ENCODE data around the gene PDGFC.

PDGFC gene

DNA sequence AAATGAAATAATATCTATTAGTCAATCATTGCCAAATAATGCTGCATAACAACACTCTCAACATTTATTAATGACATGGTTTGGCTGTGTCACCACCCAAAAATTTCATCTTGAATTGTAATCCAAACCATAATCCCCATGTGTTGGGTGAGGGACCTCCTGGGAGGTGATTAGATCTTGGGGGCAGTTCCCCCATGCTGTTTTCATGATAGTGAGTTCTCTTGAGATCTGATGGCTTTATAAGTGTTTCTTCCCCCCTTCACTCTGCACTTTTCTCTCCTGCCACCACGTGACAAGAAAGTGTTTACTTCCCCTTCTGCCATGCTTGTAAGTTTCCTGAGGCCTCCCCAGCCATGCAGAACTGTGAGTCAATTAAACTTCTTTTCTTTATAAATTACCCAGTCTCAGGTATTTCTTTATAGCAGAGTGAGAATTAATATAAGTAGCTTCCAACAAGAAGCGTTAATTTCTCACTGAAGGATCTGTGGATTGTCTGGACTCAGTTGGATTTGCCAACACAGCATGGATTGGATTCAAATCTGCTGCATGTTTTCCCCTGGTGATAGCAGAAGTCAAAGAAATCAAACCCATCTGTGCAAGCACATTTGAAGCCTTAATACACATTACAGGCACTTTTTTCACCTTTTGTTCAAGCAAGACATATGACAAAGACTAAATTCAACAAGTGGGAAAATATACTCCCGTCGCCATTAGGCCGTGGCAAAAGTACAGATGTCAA lies 216.6 kb downstream of the PDGFC start:
- DNase-seq (ENCODE audit: low read depth in 1 of 2, low spot score in 1 of 2) = no peak

GRCh38 chr4:156751486-156751885 lies 220.1 kb downstream of the PDGFC start:
- no peak for DNase-seq (ENCODE audit: low read depth in 1 of 2, low spot score in 1 of 2)

GRCh38 chr4:156749426-156750403 lies 221.9 kb downstream of the PDGFC start:
- no peak for DNase-seq (ENCODE audit: low read depth in 1 of 2, low spot score in 1 of 2)

DNA sequence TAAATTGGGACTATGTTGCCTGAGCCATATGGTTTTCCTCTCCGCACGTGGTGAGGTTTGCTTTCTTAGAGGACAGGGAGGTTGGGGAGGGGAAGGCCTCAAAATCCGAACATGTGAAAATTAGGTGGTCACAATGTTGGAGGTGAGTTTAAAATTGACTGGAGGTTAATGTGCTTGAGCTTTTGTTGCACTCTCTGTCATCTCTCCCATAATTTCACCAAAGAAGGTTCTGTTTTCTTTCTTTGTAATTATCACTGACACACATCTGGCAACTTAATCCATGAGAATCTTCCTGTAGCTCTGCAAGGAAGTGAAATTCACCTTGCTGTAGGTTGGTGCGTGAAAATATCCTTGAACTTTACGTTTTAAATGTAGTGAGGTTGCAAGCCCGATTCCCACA lies 225.5 kb downstream of the PDGFC start:
- no peak for DNase-seq (ENCODE audit: low read depth in 1 of 2, low spot score in 1 of 2)

DNA sequence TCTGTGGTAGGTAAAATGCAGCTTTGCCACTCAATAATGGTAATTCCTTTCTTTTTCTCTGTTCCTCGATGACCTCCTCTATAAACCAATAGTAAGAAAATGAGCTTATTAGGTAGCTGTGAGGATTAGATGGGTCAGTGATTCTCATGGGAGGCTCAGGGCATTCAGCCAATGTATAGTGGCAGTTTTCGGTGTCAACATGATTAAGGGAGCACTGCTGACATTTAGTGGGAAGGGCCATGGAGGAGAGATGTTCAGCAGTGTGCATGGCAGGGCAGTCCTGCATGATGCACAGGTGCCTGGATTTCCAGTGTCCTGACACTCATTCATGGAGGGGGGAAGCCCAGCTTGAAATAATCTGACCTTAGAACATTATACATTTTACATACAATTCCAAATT lies 232.8 kb downstream of the PDGFC start:
- DNase-seq (ENCODE audit: low read depth in 1 of 2, low spot score in 1 of 2) = no peak

DNA sequence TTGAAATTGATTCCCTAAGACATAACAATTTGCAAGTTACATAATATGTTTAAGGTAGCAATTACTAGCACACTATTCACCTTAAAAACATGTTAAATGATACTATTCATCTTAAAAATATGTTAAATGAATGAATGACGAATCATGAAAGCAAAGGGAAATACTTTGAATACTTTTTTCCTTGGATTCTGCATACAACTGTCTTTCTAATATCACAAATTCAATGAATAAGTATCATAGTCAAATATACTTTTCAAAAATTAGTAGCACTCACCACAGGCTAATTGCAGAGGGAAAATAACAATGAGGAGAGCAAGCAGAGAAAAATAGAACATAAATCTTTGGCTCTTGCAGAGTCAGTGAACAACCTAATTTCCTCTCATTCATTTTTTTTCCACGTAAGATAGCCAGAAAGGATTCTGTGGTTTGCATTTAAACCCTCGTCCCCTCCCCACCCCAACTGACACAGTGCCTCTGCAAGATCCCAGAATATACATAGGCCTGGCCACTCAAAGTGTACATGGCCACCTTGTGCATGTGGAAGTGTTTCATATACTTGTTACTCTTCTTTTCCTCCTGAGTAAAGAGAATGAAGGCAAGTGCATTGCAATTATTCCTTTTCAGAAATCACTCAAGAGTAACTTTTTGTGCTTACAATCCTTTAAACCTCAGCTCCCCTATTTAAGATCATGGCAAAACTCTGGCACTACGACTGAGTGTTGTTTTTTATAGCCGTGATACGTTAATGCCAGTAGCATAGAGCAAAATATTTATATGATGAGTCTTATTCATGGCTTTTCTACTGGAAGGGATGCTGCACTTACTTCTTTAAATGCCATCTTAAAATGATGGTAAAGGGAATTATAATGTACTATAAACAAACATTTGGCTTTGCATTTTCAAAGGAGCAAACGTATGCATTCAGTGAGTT lies 236.4 kb downstream of the PDGFC start:
- DNase-seq (ENCODE audit: low read depth in 1 of 2, low spot score in 1 of 2) = no peak

DNA sequence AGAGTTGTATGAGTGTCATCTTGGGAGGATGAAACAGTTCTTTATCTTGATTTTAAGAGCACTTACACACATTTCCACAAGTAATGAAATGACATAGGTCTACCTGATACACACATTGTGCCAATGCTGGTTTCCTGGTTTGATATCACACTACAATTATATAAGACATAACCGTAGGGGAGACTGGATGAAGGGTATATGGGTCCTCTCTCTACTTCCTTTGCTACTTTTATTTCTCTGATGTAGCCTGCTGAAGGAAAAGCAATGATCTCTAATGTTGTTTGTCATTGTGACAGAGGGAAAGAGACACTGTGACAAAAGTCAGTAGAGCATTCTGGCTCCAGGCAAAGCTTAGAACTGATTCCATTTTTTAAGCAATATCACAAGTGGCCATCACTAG lies 238.0 kb downstream of the PDGFC start:
- no peak for DNase-seq (ENCODE audit: low read depth in 1 of 2, low spot score in 1 of 2)

GRCh38 chr4:156732634-156733033 lies 239.0 kb downstream of the PDGFC start:
- no peak for DNase-seq (ENCODE audit: low read depth in 1 of 2, low spot score in 1 of 2)

GRCh38 chr4:156729416-156729815 lies 242.2 kb downstream of the PDGFC start:
- DNase-seq (ENCODE audit: low read depth in 1 of 2, low spot score in 1 of 2) = no peak

DNA sequence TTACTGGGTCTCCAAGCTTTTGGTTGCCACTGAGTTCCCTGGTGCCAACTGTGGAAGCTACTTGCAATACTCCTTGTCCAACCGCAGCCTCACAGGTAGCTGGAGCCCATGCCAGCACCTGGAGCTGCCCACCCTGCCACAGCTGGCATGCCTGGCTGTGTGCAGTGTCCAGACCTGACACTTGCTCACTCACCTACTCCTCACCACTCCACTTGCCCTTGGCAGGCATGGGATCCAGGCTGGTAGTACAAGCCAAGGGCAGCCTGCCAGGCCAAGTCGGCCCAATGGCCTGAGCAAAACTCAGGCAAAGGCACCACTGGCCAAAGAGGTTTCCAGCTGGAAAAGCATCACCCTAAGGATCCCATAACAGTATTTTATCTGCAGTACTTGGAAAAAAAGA lies 246.3 kb downstream of the PDGFC start:
- DNase-seq (ENCODE audit: low read depth in 1 of 2, low spot score in 1 of 2) = no peak

DNA sequence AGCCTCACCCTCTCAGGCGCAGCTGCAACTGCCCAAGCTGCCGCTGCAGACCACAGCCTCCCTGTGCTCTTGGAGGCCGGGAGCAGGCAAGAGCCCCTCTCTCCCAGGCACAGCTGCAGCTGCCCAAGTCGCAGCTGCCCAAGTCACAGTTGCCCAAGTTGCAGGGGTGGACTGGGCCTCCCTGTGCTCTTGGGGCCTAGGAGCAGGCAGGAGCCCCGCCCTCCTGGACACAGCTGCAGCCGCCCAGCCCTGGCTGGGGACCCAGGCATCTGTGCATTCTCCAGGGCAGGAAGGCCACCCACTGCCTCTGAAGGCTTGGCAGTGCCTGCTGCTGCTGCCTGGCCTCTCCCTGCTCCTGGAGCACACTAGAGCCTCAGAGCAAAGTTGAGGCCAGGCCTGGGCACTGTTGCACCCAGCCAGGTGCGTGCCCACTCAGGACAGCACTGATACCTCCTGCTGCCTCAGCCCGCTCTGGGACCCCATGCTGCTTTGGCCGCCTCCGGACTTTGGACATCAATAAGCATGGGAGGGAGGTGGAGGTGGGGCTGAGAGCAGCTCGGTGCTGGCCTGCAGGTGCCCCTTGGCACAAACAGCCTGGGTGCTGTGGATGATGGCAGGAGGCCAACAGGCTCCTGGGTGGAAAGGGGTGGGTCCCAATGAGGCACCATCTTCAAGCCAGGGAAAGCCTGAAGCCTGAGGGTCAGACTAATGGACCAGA lies 247.5 kb downstream of the PDGFC start:
- DNase-seq (ENCODE audit: low read depth in 1 of 2, low spot score in 1 of 2) = no peak

DNA sequence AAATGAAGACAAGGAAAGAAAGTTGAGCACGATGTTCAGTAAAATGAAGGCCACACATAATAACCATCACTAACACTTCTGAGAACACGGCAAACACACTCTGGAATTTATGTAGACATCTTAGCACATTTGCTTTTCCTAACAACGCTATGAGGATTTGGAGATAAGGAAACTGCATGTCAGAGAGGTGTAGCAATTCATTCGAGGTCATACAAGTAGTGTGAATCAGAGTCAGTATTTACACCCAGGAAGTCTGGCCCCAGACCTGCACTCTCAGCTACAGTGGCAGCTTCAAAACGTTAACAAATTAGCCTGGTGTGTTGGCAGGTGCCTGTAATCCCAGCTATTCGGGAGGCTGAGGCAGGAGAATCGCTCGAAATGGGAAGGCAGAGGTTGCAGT lies 253.4 kb downstream of the PDGFC start:
- DNase-seq (ENCODE audit: low read depth in 1 of 2, low spot score in 1 of 2) = no peak

DNA sequence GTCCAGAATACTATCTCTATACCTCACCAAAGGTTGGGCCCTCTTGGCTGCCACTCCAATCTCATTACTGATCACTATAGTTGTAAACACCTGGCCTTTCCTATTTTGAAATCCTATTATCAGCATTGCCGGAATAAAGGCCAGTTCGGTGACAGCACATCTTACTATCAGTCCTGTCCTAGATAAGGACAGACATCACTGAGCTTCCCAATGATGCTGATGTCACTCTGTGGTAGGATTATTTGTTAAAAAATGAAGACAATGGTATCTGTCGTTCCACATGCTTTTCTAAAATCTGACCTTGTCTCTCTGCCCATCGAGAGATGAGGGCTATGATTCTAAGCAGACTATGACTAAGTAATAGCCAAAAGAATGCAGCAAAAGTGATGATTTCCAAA lies 260.4 kb downstream of the PDGFC start:
- DNase-seq (ENCODE audit: low read depth in 1 of 2, low spot score in 1 of 2) = no peak

Data from activated T-helper 1 cell treated with anti-CD3 and anti-CD28 coated beads, Interleukin-2, amount 50 U/mL, for 16 hours (primary cell).